Measurements from ENCODE around the gene NAV2.

NAV2 gene

GRCh38 chr11:19845626-19846025 lies 133.0 kb downstream of the NAV2 start:
- no peak for TF ChIP-seq CTCF (conservative IDR thresholded peaks at IDR 0.05; ENCODE audit: low read length)
- H3K4me3 ChIP-seq (ENCODE audit: low read length) = no peak overlapping the region
- DNase-seq (ENCODE audit: low read depth) = no peak

- no peak overlapping the region for H3K4me3 ChIP-seq (ENCODE audit: low read length)
- TF ChIP-seq CTCF (conservative IDR thresholded peaks at IDR 0.05; ENCODE audit: low read length) = no peak
- DNase-seq (ENCODE audit: low read depth) = peak; percentile 64
These were observed 134.1 kb downstream of the NAV2 start for GRCh38 chr11:19846654-19847305.

- H3K4me3 ChIP-seq (ENCODE audit: low read length) = no peak overlapping the region
- no peak for DNase-seq (ENCODE audit: low read depth)
- no peak for TF ChIP-seq CTCF (conservative IDR thresholded peaks at IDR 0.05; ENCODE audit: low read length)
These were observed 135.6 kb downstream of the NAV2 start for GRCh38 chr11:19848219-19848618.

- no peak for TF ChIP-seq CTCF (conservative IDR thresholded peaks at IDR 0.05; ENCODE audit: low read length)
- no peak overlapping the region for H3K4me3 ChIP-seq (ENCODE audit: low read length)
- peak; percentile 69 for DNase-seq (ENCODE audit: low read depth)
These were observed 136.6 kb downstream of the NAV2 start for GRCh38 chr11:19849107-19849789.

- DNase-seq (ENCODE audit: low read depth) = peak; percentile 23
- no peak overlapping the region for H3K4me3 ChIP-seq (ENCODE audit: low read length)
- no peak for TF ChIP-seq CTCF (conservative IDR thresholded peaks at IDR 0.05; ENCODE audit: low read length)
These were observed 137.4 kb downstream of the NAV2 start for GRCh38 chr11:19849947-19850593.

- no peak for TF ChIP-seq CTCF (conservative IDR thresholded peaks at IDR 0.05; ENCODE audit: low read length)
- H3K4me3 ChIP-seq (ENCODE audit: low read length) = no peak overlapping the region
- no peak for DNase-seq (ENCODE audit: low read depth)
These were observed 139.7 kb downstream of the NAV2 start for GRCh38 chr11:19852288-19852687.

- no peak for TF ChIP-seq CTCF (conservative IDR thresholded peaks at IDR 0.05; ENCODE audit: low read length)
- DNase-seq (ENCODE audit: low read depth) = peak; percentile 54
- no peak overlapping the region for H3K4me3 ChIP-seq (ENCODE audit: low read length)
These were observed 140.4 kb downstream of the NAV2 start for GRCh38 chr11:19853016-19853415.
